GM19452 (cell line): ENCODE data around the gene FRYL.
"Not testable (repeated sequence)": the region's sequence is repeated elsewhere in the genome, so short reads cannot be mapped to it uniquely, and the experiment has no call there.

Experiments used
- ATAC-seq: cut with Tn5 transposase; IDR thresholded peaks from one replicate; pipeline ENCODE4 v1.9.1; 2021; ENCODE audit not compliant: unreplicated experiment

The FRYL gene

DNA sequence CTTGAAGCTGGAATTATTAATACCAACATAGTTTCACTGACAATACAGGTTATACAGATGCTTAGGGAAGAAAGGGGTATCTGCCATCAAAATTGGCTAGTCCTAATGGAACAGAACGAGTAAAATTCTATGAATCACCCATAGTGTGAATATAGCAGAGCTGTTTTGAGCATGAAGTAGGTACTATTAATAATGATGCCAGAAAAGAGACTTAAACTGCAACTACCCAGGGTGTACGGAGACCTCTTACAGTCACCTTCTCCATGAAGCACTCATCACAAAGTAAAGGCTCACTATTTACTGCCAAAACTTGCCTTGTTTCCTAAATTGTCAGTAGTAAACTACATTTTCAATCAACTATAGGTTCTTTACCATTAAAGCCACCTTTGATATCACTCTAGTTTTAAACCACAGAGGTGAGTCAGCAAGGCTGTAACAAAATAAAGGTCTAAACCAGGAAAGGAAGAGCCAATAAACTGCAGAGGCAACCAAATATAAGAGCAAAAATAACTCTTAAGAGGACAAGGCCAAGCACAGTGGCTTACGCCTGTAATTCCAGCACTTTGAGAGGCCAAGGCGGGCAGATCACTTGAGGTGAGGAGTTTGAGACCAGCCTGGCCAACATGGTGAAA lies 114.4 kb downstream of the FRYL start:
- ATAC-seq, result no peak

DNA sequence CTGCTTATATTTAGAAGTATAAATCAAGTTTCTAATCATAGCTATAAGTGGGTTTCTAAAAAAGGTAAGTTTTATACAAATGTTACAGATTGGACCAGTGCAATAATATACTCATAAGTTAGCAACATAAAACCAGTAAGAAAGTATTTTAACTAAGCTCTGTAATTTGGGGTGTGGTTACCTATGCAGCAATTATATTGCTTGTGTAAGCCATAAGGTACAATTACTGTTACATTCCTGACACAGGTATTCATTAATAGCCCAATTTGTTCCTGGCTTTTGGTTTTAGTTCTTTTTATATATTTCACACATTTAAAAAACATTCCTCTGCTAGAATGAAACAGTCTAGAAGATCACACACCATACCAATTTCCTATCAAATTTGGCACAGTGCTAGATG lies 115.1 kb downstream of the FRYL start:
- no peak for ATAC-seq

DNA sequence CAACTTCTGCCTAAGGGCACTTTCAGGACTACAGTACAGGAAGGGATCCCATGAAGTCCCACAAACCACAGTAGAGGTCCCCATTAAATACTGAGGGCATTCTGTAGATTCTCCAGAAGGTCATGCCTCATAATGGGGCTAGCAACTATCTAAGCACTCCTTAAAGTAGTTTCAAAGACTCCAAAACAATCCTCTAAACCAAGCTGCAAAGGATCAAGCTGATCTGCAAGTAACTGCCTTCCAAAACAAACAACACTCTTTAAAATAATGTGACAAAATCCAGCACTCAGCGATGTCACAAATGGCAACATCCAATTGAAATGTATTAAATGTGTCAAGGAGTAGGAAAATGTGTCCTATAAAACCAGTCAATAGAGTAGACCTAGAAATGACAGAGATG lies 118.7 kb downstream of the FRYL start:
- no peak for ATAC-seq

DNA sequence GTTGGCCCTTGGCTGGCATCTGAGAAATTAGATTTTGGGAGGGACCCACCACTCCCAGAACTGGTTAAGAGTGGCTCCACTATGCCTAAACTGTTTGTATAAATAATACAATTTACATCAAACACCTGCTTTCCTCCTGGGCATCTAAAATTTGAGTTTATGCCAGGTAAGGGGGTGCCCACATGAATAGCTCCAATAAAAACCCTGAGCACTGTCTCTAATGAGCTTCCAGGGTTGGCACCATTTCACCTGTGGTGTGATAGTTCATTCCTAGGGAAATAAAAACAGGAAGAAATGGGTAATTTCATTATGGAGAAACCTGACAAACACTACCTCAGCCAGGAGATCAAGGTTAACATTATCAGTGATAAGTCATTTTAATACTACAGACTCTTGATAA lies 119.7 kb downstream of the FRYL start:
- no peak for ATAC-seq

DNA sequence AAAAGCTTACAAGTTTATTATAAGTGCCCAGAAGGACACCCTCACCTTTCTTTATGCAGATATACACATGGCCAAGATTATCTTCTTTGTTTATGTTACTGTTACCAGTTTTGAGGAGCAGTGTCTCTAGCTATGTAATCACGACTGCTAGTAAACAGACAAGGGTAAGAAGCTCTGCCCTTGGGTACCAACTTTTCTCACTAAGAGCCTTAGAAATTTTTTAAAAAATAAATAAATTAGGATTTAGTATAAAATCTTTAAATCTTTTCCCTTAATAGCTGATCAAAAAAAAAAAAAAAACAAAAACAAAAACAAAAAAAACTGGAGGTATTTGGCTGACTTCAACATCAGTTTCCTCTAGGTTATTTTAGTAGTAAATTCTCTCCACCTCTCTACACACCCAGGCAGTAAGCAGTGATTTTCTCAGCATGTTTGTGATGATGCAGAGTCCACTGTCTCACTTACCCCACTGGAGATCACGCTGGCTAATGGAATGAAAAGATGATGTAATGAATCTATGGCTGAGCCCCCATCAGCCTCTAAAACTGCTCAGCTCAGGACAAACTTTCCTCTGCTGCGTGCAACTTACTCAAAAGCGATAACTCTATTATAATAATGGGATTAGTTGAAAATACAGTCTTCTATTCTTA lies 125.9 kb downstream of the FRYL start:
- ATAC-seq, result no peak

DNA sequence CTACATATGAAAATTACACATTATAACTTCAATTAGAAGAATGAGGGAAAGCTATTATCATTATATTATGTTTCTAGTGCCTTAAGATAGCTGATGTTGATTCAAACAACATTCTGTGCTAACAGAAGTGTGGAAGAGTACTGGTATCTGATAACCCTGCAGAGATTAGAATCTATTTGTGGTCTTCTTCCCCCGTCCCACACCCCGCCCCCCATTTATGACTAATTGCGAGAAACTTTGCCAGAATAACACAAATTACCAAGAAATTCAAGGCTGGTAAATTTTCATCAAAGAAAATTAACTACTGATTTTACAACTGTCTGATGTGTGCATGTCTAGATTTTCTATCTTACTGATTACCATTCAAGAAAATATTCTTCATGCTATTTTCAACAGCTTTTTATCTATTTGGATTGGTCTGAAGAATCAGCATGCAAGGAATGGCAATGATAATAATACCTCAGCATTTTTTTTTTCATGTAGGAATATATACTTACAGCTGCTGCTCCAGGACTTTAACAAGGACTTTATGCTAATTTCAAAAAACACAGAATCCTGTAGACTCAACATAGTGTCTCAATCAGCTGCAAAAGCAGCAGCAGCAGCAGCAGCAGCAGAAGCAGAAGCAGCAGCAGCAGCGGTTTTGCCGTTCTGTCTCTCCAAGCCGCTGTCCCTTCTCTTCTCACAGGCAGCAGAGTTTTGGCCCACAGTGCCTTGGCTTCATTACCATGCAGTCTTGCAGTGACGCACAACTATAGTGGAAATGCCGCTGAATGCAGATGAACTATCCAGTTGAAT lies 126.7 kb downstream of the FRYL start:
- no peak for ATAC-seq

DNA sequence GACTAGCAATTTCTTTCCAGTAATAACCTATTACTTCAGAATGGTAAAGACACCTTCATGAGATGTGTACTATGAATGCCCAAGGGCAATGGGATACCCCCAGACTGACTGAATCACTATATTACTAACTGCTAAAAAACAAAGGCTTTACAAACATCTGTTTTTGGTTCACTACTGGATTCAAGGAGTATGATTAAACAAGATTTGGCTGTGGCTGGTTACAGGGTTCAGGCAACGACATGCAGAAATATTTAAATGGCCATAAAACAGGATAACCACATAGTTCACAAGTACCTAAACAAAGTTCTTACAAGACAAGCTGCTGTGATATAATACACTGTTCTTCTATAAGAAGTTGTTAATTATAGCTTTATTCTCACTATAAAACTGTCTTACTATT lies 128.2 kb downstream of the FRYL start:
- ATAC-seq, result no peak

DNA sequence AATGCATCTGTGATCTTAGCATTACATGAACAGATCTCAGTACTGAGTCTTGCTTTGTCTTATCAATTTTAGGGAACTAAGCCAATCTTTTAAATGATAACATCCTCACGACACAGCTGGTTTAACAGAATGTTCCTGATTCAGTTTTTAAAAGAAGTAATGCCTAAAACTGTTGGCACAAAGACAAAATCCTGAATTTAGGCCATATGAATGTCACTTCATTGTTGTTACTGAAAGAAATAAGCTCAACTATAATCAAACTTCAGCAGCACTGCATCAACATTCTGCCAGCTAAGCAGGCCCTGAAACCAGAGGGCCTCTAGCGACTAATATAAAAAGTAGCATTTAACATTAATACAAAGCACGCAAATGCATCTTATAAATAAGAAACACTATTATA lies 130.6 kb downstream of the FRYL start:
- no peak for ATAC-seq

DNA sequence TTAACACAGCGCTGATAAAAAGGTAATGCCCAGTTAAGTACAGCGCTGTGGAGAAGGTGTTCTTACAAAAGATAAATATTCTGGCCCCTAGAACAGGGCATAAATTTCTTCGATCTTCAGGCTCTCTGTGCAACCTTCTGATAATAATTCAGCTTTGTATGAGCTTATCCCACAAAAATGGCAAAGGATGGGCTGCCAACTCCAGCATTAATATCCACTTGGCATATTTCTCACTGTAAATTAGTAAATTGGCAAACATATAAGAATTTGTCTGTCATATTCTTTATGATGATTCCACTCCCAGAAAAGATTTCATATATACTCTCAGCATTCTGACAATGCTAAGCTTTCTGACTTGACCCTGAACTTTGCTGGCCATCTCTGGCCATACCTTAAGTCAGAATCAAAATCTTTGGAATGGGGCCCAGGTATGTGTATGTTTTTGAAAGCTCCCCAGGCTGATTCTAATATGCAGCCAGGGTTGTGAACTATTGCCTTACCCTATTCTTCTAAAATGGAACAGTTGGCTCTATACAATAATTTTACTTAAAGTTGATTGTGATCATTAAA lies 134.8 kb downstream of the FRYL start:
- ATAC-seq, result no peak

DNA sequence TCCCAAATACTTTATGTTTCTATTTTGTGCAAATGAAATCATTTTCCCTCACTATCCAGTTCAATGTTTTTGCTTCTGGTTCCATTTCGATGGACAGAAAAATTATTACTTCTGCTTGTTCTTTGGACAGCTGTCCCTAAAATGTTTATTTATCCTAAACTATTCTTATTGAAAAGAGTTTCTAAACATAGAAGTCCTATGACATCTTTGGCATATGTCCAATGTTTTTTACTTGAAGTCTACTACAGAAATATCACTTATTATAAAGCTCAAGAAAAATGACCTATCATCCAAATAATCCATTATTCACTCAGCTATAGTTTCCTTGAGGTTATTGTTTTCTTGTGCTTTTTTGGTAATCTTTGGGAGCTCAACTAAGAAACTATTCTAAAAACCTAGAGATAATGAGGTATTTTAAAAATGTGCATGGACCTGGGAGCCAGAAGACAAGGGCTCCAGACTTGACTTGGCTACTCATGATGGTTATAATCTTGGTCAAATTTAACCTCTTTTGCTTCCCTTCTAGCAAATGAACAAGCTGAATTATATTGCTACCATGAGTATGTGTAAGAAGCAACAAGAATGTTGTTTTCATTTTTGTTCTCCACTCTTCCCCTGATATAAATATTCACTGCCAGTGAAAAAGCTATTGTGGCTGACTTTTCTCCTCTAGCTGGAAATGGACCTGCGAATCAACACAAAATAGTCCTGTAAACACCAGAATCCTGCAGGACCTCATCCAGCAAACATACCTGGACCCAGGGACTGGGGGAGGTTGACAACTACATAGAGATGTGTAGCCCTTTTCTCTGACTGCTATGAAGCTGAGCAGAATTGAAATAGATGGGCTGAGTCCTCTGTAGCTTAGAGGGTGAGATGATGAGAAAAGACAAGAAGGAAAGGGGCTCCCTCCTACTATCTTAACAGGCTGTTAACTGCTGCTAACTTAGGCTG lies 137.4 kb downstream of the FRYL start:
- no peak for ATAC-seq

DNA sequence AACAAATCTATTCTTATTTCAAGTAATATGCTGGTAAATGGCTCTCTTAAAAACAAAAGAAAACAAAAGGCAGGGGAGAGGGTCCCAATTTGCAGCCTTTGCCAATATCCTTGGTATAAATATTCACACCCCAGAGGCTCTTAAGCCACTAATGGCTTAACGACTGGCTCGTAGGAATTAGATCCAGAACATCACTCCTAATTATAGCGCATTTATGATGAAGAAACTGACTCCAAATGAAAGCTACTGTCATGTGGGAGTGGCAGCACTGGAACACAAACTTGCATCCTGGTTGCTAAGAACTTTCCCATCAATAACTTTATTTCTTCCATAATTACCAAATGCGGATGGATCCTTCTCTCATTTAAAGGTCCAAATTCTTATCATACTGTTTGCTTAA lies 138.7 kb downstream of the FRYL start:
- no peak for ATAC-seq

DNA sequence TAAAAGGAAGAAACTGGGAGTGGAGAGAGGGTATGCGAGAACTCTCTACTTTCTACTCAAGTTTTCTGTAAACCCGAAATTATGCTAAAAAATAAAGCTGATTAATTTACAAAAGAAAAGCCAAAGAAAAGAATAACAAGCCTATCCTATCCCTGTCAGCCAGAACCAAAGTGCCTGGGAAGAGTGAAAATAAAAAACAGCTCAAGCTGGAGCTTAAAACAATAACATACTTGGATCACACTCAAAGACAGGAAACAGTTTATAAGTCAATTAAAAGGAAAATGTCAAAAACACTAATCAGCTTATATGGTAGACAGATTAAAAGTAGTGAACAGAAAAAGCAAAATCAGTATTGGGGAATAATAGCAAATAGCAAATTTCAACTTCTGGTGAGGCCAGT lies 139.4 kb downstream of the FRYL start:
- ATAC-seq, result no peak

DNA sequence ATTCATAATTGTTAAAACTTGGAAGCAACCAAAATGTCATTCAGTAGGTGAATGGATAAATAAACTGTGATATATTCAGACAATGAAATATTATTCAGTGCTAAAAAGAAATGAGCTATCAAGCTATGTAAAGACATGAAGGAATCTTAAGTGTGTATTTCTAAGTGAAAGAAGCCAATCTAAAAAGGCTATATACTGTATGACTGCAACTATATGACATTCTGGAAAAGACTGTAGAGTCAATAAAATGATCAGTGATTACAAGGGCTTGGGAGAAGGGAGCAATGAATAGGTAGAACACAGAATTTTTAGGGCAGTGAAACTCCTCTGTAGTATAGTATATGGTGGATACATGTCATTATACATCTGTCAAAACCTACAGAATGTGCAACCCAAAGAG lies 139.9 kb downstream of the FRYL start:
- ATAC-seq, result no peak

DNA sequence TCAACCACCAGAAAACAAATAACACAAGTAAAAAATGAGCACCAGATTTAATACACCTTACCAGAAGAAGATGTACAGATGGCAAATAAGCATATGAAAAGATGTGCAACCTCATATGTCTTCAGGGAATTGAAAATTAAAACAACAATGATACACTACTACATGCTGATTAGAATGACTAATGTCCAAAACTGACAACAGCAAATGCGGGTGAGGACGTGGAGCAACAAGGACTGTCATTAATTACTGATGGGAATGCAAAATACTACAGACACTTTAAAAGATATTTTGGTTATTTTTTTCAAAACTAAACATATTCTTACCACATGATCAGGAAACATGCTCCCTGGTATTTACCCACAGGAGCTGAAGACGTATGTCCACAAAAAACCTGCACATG lies 140.3 kb downstream of the FRYL start:
- no peak for ATAC-seq

DNA sequence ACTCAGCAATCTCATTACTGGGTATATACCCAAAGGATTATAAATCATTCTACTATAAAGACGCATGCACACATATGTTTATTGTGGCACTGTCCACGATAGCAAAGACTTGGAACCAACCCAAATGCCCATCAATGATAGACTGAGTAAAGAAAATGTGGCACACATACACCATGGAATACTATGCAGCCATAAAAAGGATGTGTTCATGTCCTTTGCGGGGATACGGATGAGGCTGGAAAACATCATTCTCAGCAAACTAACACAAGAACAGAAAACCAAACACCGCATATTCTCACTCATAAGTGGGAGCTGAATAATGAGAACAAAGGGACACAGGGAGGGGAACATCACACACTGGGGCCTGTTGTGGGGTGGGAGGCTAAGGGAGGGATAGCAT lies 141.5 kb downstream of the FRYL start:
- not testable (repeated sequence) for ATAC-seq

DNA sequence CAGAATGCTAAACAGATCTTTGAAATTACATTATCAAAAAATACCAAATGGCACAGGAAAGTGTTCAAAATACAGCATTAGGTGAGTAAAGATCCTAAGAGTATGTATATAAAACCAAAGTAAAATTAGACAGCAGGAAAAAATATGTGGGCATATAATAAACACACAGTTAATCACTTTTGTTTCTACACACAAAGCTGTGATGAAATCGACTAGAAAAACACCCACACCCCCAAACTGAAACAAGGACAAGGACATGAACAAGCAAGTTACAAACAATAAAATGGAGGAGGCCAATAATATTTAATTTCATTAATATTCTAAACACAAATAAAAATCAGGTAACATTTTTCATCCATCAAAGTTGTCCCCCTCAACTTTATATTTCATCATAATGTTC lies 143.2 kb downstream of the FRYL start:
- ATAC-seq, result no peak

DNA sequence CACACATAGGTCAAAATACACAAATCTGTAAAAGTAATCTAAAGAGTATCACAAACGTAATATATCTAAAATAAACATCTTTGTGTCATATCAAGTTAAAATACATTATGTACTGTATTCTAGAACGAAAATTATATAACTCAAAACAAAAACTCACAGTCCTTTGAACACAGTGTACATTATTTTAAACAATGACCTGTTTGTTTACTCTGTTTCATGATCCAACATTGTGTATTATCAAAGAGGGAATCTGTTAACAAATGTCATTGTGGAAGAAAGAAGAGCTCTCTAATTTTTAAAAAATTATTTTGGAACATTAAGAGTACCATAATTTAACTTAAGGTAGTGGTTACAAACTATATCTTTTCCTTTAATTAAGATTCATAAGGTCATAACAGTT lies 144.1 kb downstream of the FRYL start:
- ATAC-seq, result no peak

DNA sequence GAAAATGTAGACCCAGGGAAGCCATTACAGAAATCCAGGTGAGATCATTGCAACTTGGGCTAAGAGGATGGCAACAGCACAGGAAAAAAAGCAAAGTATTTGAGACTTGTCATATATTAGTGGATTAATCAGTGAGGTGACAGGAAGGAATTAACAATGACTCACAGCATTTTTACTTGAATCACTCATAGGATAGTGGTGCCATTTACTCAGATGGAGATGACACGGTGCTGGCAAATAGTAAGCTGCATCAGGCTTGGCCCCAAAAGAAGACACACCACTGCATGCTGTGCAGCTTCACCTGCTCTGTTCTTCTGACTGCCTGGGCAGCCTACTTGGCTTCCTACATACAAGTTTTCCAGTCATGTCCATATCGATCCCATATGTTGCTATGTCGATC lies 144.8 kb downstream of the FRYL start:
- ATAC-seq, result no peak

DNA sequence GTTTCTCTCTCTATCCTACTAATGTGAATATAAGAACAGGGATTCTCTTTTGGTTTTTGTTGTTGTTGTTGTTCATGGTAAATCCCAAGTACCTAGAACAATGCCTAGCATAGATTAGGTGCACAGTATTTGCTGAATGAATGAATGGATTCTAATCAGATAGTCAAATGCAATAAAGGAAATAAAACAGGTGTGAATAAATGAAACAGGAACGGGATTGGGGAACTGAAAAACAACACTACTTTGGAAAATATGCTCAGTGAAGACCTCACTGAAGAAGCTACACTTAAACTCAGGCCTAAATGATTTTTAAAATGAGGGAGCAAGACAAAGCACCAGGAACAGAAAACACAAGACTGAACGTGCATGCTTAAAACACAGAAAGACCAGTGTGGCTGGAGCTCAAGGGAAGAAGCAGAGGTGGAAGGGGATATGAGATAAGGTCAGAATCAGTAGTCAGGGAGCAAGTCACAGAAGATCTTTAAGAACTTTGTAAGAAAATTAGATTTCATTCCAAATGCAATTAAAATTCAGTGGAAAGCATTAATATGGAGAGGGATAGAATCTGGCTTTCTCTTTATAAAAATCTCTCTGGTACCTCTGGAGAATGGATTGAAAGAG lies 145.3 kb downstream of the FRYL start:
- ATAC-seq, result no peak

DNA sequence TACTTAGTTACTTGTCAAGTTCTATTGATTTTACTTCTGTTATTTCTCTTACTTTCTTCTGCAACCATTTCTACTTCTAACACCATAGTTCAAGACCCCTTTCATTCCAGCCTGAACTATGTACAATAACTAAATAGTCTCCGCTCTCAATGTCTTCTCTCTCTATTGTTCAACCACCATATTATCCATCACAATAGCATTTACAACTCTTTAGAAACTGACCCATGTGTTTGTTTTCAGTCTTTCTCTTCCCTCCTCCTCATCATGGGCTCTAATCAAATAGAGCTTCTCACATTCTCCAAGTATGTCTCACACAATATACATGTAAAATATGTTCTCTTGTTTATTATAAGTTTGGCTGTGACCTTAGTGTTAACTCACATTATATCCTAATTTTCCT lies 146.4 kb downstream of the FRYL start:
- ATAC-seq, result no peak
